ENCODE data around the gene SLBP.
"Not testable (repeated sequence)": the region's sequence is repeated elsewhere in the genome, so short reads cannot be mapped to it uniquely, and the experiment has no call there.

SLBP gene

GRCh38 chr4:1675136-1675801 is 36.9 kb downstream of the SLBP start:
- DNase-seq (ENCODE audit: low read depth) = no peak

- DNase-seq (ENCODE audit: low read depth) = no peak
These were observed 37.4 kb downstream of the SLBP start for GRCh38 chr4:1674682-1675081.

GRCh38 chr4:1673671-1674070 is 38.4 kb downstream of the SLBP start:
- no peak for DNase-seq (ENCODE audit: low read depth)

GRCh38 chr4:1671011-1671410 is 41.1 kb downstream of the SLBP start:
- DNase-seq (ENCODE audit: low read depth) = not testable (repeated sequence)

- DNase-seq (ENCODE audit: low read depth) = no peak
These were observed 41.8 kb downstream of the SLBP start for GRCh38 chr4:1670279-1670678.

GRCh38 chr4:1669850-1670249 is 42.3 kb downstream of the SLBP start:
- DNase-seq (ENCODE audit: low read depth) = no peak

- no peak for DNase-seq (ENCODE audit: low read depth)
These were observed 42.8 kb downstream of the SLBP start for GRCh38 chr4:1669270-1669669.

- DNase-seq (ENCODE audit: low read depth) = no peak
These were observed 43.7 kb downstream of the SLBP start for GRCh38 chr4:1668488-1668840.

- DNase-seq (ENCODE audit: low read depth) = no peak
These were observed 44.8 kb downstream of the SLBP start for GRCh38 chr4:1667273-1667672.

- DNase-seq (ENCODE audit: low read depth) = no peak
These were observed 45.7 kb downstream of the SLBP start for GRCh38 chr4:1666391-1666790.

GRCh38 chr4:1664141-1664540 is 48.0 kb downstream of the SLBP start:
- DNase-seq (ENCODE audit: low read depth) = no peak

- no peak for DNase-seq (ENCODE audit: low read depth)
These were observed 48.6 kb downstream of the SLBP start for GRCh38 chr4:1663549-1663948.

GRCh38 chr4:1661695-1662094 is 50.4 kb downstream of the SLBP start:
- DNase-seq (ENCODE audit: low read depth) = no peak

- no peak for DNase-seq (ENCODE audit: low read depth)
These were observed 51.0 kb downstream of the SLBP start for GRCh38 chr4:1660948-1661677.

- no peak for DNase-seq (ENCODE audit: low read depth)
These were observed 52.7 kb downstream of the SLBP start for GRCh38 chr4:1659104-1660043.

- no peak for DNase-seq (ENCODE audit: low read depth)
These were observed 53.5 kb downstream of the SLBP start for GRCh38 chr4:1658581-1658980.

GRCh38 chr4:1658146-1658545 is 54.0 kb downstream of the SLBP start:
- DNase-seq (ENCODE audit: low read depth) = peak; percentile 33

- no peak for DNase-seq (ENCODE audit: low read depth)
These were observed 55.1 kb downstream of the SLBP start for GRCh38 chr4:1656986-1657385.

GRCh38 chr4:1656132-1656531 is 56.0 kb downstream of the SLBP start:
- DNase-seq (ENCODE audit: low read depth) = no peak

- DNase-seq (ENCODE audit: low read depth) = no peak
These were observed 56.4 kb downstream of the SLBP start for GRCh38 chr4:1655676-1656075.

GRCh38 chr4:1655081-1655480 is 57.0 kb downstream of the SLBP start:
- no peak for DNase-seq (ENCODE audit: low read depth)

GRCh38 chr4:1654216-1654955 is 57.7 kb downstream of the SLBP start:
- no peak for DNase-seq (ENCODE audit: low read depth)

All from EH (cell line).